Neural progenitor cell (in vitro differentiated cells): ENCODE measurements around the gene NFIX. TPM values are rescaled to one million over a fixed set of nuclear protein-coding genes. Genes with fewer than 3 reads are reported as not detected.

ENCODE experiments used
- DNase-seq: peaks from one replicate; pipeline ENCODE4 v3.0.0-alpha.2; 2016; ENCODE audit warnings: low spot score
- H2AFZ ChIP-seq: fragments of 200-600 bp; sonication (generic); replicated peaks from 2 replicates; pipeline ENCODE4 v1.6.1; 2016; ENCODE audit warnings: antibody characterized with exemption
- H3F3A ChIP-seq: fragments of 200-600 bp; sonication (generic); 2 replicates; pipeline ENCODE4 v1.6.1; 2016; ENCODE audit warnings: antibody characterized with exemption, low read depth
- H3K27ac ChIP-seq: fragments of 200-600 bp; sonication (generic); 2 replicates; pipeline ENCODE4 v1.5.1; 2016; ENCODE audit warnings: mild to moderate bottlenecking
- H3K27me3 ChIP-seq: fragments of 200-600 bp; sonication (generic); 2 replicates; pipeline ENCODE4 v1.6.1; 2016; ENCODE audit warnings: mild to moderate bottlenecking, moderate library complexity
- H3K36me3 ChIP-seq: fragments of 200-600 bp; sonication (generic); 2 replicates; pipeline ENCODE4 v1.5.1; 2016
- H3K4me1 ChIP-seq: fragments of 200-600 bp; sonication (generic); 2 replicates; pipeline ENCODE4 v1.6.1; 2016; ENCODE audit warnings: mixed run types
- H3K4me2 ChIP-seq: fragments of 200-600 bp; sonication (generic); 2 replicates; pipeline ENCODE4 v1.6.1; 2016
- H3K4me3 ChIP-seq: fragments of 200-600 bp; sonication (generic); 2 replicates; pipeline ENCODE4 v1.5.1; 2016
- H3K79me2 ChIP-seq: fragments of 200-600 bp; sonication (generic); 2 replicates; pipeline ENCODE4 v1.6.1; 2016; ENCODE audit warnings: low read depth
- H3K9ac ChIP-seq: fragments of 200-600 bp; sonication (generic); 2 replicates; pipeline ENCODE4 v1.6.1; 2016
- H3K9me3 ChIP-seq: fragments of 200-600 bp; sonication (generic); 2 replicates; pipeline ENCODE4 v1.5.1; 2016; ENCODE audit warnings: low read depth
- H4K20me1 ChIP-seq: fragments of 200-600 bp; sonication (generic); 2 replicates; pipeline ENCODE4 v1.6.1; 2016; ENCODE audit warnings: low read depth
- H3K27ac Mint-ChIP-seq: 3 replicates; pipeline ENCODE4 v1.8.0; 2021; ENCODE audit warnings: mixed read lengths
- H3K27me3 Mint-ChIP-seq: 2 replicates; pipeline ENCODE4 v1.8.0; 2022; ENCODE audit warnings: low read depth, mild to moderate bottlenecking, inconsistent platforms, moderate library complexity, mixed read lengths; ENCODE audit not compliant: insufficient read depth
- H3K36me3 Mint-ChIP-seq: 3 replicates; pipeline ENCODE4 v1.8.0; 2021; ENCODE audit warnings: mixed read lengths
- H3K4me1 Mint-ChIP-seq: 3 replicates; pipeline ENCODE4 v1.8.0; 2021; ENCODE audit warnings: mixed read lengths
- H3K4me3 Mint-ChIP-seq: 3 replicates; pipeline ENCODE4 v1.8.0; 2021; ENCODE audit warnings: mild to moderate bottlenecking, moderate library complexity, mixed read lengths
- H3K9me3 Mint-ChIP-seq: 3 replicates; pipeline ENCODE4 v1.8.0; 2020; ENCODE audit warnings: mixed read lengths
- EZH2 ChIP-seq: fragments of 200-600 bp; sonication (generic); IDR thresholded peaks from 2 replicates; pipeline ENCODE4 v1.6.1; 2017; ENCODE audit warnings: antibody characterized with exemption, mild to moderate bottlenecking, moderate library complexity
- EZH2phosphoT487 ChIP-seq: fragments of 200-600 bp; sonication (generic); IDR thresholded peaks from 2 replicates; pipeline ENCODE4 v1.6.1; 2017; ENCODE audit warnings: antibody characterized with exemption
- total RNA-seq: library from RNA; depleted of rRNA; stranded (reverse); fragments of >200 nt; gene quantifications from 2 replicates; pipeline ENCODE4 v1.2.3, GENCODE V29; 2015; ENCODE audit warnings: low replicate concordance
- TF ChIP-seq, protein P1 (sequence below): fragments of 200-600 bp; sonication (generic); IDR thresholded peaks from 2 replicates; pipeline ENCODE4 v1.5.1; 2017; ENCODE audit warnings: antibody characterized with exemption, mild to moderate bottlenecking

Gene NFIX
- total RNA-seq, 1 donor from 2014 or later = 0.06 TPM

- peaks cover 23% of the 10 kb centered on the region for H3K4me1 Mint-ChIP-seq
- Histone ChIP-seq H3K27me3 (peaks cover 30% of the 10 kb centered on the region), H4K20me1 (no peaks in the 10 kb centered on the region), H2AFZ (no peak overlapping the region), H3K4me3 (no peak overlapping the region), H3K4me1 (peaks cover 21% of the 10 kb centered on the region), H3K9ac (no peak overlapping the region), H3K36me3 (no peaks in the 10 kb centered on the region), H3F3A (peaks cover 5% of the 10 kb centered on the region), H3K27ac (no peak overlapping the region), H3K9me3 (no peaks in the 10 kb centered on the region), H3K79me2 (no peaks in the 10 kb centered on the region), H3K4me2 (no peak overlapping the region)
- no peaks in the 10 kb centered on the region for H3K36me3 Mint-ChIP-seq
- H3K27ac Mint-ChIP-seq = no peak overlapping the region
- no peak for TF ChIP-seq EZH2
- TF ChIP-seq, protein P1, sequence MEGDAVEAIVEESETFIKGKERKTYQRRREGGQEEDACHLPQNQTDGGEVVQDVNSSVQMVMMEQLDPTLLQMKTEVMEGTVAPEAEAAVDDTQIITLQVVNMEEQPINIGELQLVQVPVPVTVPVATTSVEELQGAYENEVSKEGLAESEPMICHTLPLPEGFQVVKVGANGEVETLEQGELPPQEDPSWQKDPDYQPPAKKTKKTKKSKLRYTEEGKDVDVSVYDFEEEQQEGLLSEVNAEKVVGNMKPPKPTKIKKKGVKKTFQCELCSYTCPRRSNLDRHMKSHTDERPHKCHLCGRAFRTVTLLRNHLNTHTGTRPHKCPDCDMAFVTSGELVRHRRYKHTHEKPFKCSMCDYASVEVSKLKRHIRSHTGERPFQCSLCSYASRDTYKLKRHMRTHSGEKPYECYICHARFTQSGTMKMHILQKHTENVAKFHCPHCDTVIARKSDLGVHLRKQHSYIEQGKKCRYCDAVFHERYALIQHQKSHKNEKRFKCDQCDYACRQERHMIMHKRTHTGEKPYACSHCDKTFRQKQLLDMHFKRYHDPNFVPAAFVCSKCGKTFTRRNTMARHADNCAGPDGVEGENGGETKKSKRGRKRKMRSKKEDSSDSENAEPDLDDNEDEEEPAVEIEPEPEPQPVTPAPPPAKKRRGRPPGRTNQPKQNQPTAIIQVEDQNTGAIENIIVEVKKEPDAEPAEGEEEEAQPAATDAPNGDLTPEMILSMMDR = no peak
- no peak for TF ChIP-seq EZH2phosphoT487
- DNase-seq = no peak
- peaks cover 33% of the 10 kb centered on the region for H3K27me3 Mint-ChIP-seq
- H3K9me3 Mint-ChIP-seq = no peaks in the 10 kb centered on the region
- H3K4me3 Mint-ChIP-seq = no peak overlapping the region
Measured at GRCh38 chr19:13086341-13086740, 91.1 kb downstream of the NFIX start.

GRCh38 chr19:13087295-13087694, 92.0 kb downstream of the NFIX start:
- no peaks in the 10 kb centered on the region for H3K36me3 Mint-ChIP-seq
- no peak overlapping the region for H2AFZ ChIP-seq
- H3K9ac ChIP-seq = no peak overlapping the region
- TF ChIP-seq EZH2 (no peak), EZH2phosphoT487 (no peak)
- TF ChIP-seq, protein P1 = no peak
- H4K20me1 ChIP-seq = no peaks in the 10 kb centered on the region
- no peaks in the 10 kb centered on the region for H3K79me2 ChIP-seq
- H3K4me1 Mint-ChIP-seq = peaks cover 26% of the 10 kb centered on the region
- H3K27me3 ChIP-seq = peaks cover 39% of the 10 kb centered on the region
- H3K9me3 ChIP-seq = no peaks in the 10 kb centered on the region
- H3K36me3 ChIP-seq = no peaks in the 10 kb centered on the region
- H3K4me3 ChIP-seq = no peak overlapping the region
- no peak overlapping the region for H3K4me3 Mint-ChIP-seq
- peaks cover 5% of the 10 kb centered on the region for H3F3A ChIP-seq
- peaks cover 32% of the 10 kb centered on the region for H3K27me3 Mint-ChIP-seq
- no peak overlapping the region for H3K27ac Mint-ChIP-seq
- H3K9me3 Mint-ChIP-seq = no peaks in the 10 kb centered on the region
- peaks cover 25% of the 10 kb centered on the region for H3K4me1 ChIP-seq
- H3K27ac ChIP-seq = no peak overlapping the region
- H3K4me2 ChIP-seq = no peak overlapping the region
- no peak for DNase-seq

GRCh38 chr19:13087795-13088537, 92.7 kb downstream of the NFIX start:
- H3K36me3 Mint-ChIP-seq = no peaks in the 10 kb centered on the region
- peak overlapping the region; percentile 13 for H3K4me3 Mint-ChIP-seq
- H3K9me3 ChIP-seq = no peaks in the 10 kb centered on the region
- peaks cover 19% of the 10 kb centered on the region for H3K4me1 ChIP-seq
- H3K27me3 ChIP-seq = peaks cover 46% of the 10 kb centered on the region
- DNase-seq = no peak
- H3K4me3 ChIP-seq = no peak overlapping the region
- no peaks in the 10 kb centered on the region for H3K9me3 Mint-ChIP-seq
- peaks cover 22% of the 10 kb centered on the region for H3K4me1 Mint-ChIP-seq
- no peak overlapping the region for H2AFZ ChIP-seq
- H3K27ac Mint-ChIP-seq = no peak overlapping the region
- no peak for TF ChIP-seq EZH2phosphoT487
- TF ChIP-seq, protein P1 = no peak
- no peak for TF ChIP-seq EZH2
- H3F3A ChIP-seq = peaks cover 3% of the 10 kb centered on the region
- peaks cover 31% of the 10 kb centered on the region for H3K27me3 Mint-ChIP-seq
- no peaks in the 10 kb centered on the region for H3K79me2 ChIP-seq
- H3K4me2 ChIP-seq = no peak overlapping the region
- no peaks in the 10 kb centered on the region for H3K36me3 ChIP-seq
- no peak overlapping the region for H3K9ac ChIP-seq
- no peaks in the 10 kb centered on the region for H4K20me1 ChIP-seq
- no peak overlapping the region for H3K27ac ChIP-seq
